Astrocyte (in vitro differentiated cells and primary cell): ENCODE data around the gene RPAP3. TPM values are rescaled to one million over a fixed set of nuclear protein-coding genes. Genes with fewer than 3 reads are reported as not detected.

ENCODE experiments used
- DNase-seq: peaks from one replicate; pipeline ENCODE4 v3.0.0-alpha.2; 2010; ENCODE audit warnings: low read depth
- FAIRE-seq: peaks from 2 replicates; lab custom pipeline; 2011; peaks lifted over from hg19 to GRCh38; lab: Jason Lieb, UNC
- H2AFZ ChIP-seq: 2 replicates; pipeline ENCODE4 v1.6.0; 2012; ENCODE audit warnings: low read depth, low read length, inconsistent platforms
- H3K27ac ChIP-seq: 2 replicates; pipeline ENCODE4 v1.5.1; 2011; ENCODE audit warnings: low read depth, low read length, inconsistent platforms
- H3K27me3 ChIP-seq: 2 replicates; pipeline ENCODE4 v1.6.0; 2011; ENCODE audit warnings: low read length, inconsistent platforms; ENCODE audit not compliant: insufficient read depth
- H3K36me3 ChIP-seq: 2 replicates; pipeline ENCODE4 v1.5.1; 2011; ENCODE audit warnings: low read length, inconsistent platforms; ENCODE audit not compliant: insufficient read depth
- H3K4me1 ChIP-seq: 2 replicates; pipeline ENCODE4 v1.5.1; 2011; ENCODE audit warnings: low read length, inconsistent platforms; ENCODE audit not compliant: insufficient read depth
- H3K4me2 ChIP-seq: 2 replicates; pipeline ENCODE4 v1.6.0; 2012; ENCODE audit warnings: low read length, inconsistent platforms
- H3K4me3 ChIP-seq: 2 replicates; pipeline ENCODE4 v1.5.1; 2011; ENCODE audit warnings: low read depth, mild to moderate bottlenecking, low read length, inconsistent platforms; ENCODE audit not compliant: insufficient read depth
- H3K79me2 ChIP-seq: 2 replicates; pipeline ENCODE4 v1.6.0; 2012; ENCODE audit warnings: mild to moderate bottlenecking, low read length, inconsistent platforms; ENCODE audit not compliant: insufficient read depth
- H3K9ac ChIP-seq: 2 replicates; pipeline ENCODE4 v1.6.0; 2012; ENCODE audit warnings: mild to moderate bottlenecking, low read length, inconsistent platforms
- H3K9me3 ChIP-seq: 2 replicates; pipeline ENCODE4 v1.5.1; 2012; ENCODE audit warnings: low read depth, mild to moderate bottlenecking, low read length, inconsistent platforms; ENCODE audit not compliant: insufficient read depth
- H4K20me1 ChIP-seq: 2 replicates; pipeline ENCODE4 v1.6.0; 2012; ENCODE audit warnings: low read length, inconsistent platforms; ENCODE audit not compliant: insufficient read depth
- H3K27ac Mint-ChIP-seq: one replicate; pipeline ENCODE4 v1.8.0; 2021; ENCODE audit warnings: mild to moderate bottlenecking, mixed read lengths; ENCODE audit not compliant: unreplicated experiment
- H3K27me3 Mint-ChIP-seq: one replicate; pipeline ENCODE4 v1.8.0; 2021; ENCODE audit warnings: low read depth, mixed read lengths; ENCODE audit not compliant: unreplicated experiment
- H3K36me3 Mint-ChIP-seq: one replicate; pipeline ENCODE4 v1.8.0; 2021; ENCODE audit warnings: low read depth, mixed read lengths; ENCODE audit not compliant: unreplicated experiment
- H3K4me1 Mint-ChIP-seq: one replicate; pipeline ENCODE4 v1.8.0; 2021; ENCODE audit warnings: low read depth, mixed read lengths; ENCODE audit not compliant: unreplicated experiment
- H3K4me3 Mint-ChIP-seq: one replicate; pipeline ENCODE4 v1.8.0; 2021; ENCODE audit warnings: mild to moderate bottlenecking, moderate library complexity, mixed read lengths; ENCODE audit not compliant: unreplicated experiment
- H3K9me3 Mint-ChIP-seq: one replicate; pipeline ENCODE4 v1.8.0; 2021; ENCODE audit warnings: mild to moderate bottlenecking, mixed read lengths; ENCODE audit not compliant: unreplicated experiment
- EZH2 ChIP-seq: IDR thresholded peaks from 2 replicates; pipeline ENCODE4 v1.6.1; 2012; ENCODE audit warnings: mild to moderate bottlenecking, low read length, inconsistent platforms; ENCODE audit not compliant: insufficient read depth
- total RNA-seq: library from RNA; stranded (reverse); gene quantifications from 2 replicates; pipeline ENCODE4 v1.2.1, GENCODE V29; 2021
- TF ChIP-seq, protein P1 (sequence below): IDR thresholded peaks from 2 replicates; pipeline ENCODE4 v1.5.1; 2011; ENCODE audit warnings: low read depth, mild to moderate bottlenecking, inconsistent platforms, low read length, moderate library complexity; ENCODE audit not compliant: insufficient read depth

RPAP3 gene
- total RNA-seq, 1 donor from 2014 or later = 39.2 TPM

DNA sequence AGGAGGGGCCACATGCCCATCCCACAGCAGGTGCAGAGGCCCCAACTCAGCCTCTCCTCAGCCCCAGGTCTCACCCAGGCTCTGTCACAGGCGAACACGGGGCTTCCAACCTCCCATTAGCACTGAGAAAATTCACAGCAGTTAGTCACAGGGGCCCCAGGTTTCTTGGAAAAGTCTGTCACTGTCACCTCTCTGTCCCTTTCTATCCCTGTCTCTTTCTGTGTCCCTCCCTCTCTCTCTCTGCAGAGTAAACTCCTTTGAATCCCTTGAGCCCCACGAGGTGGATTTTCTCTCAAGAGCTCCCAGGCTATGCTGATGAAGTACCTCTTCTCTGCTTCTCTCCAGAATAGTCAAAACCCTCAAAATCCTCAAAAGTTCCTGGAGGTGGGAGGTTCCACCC lies 33.5 kb upstream of the RPAP3 start:
- H3K36me3 ChIP-seq = no peaks in the 10 kb centered on the region
- Mint-ChIP-seq H3K36me3 (peaks cover 8% of the 10 kb centered on the region), H3K9me3 (no peaks in the 10 kb centered on the region), H3K4me1 (peaks cover 13% of the 10 kb centered on the region), H3K4me3 (no peak overlapping the region), H3K27me3 (peaks cover 28% of the 10 kb centered on the region), H3K27ac (no peak overlapping the region)
- H3K9ac ChIP-seq = no peak overlapping the region
- DNase-seq (no peak), FAIRE-seq (no peak)
- TF ChIP-seq, protein P1, sequence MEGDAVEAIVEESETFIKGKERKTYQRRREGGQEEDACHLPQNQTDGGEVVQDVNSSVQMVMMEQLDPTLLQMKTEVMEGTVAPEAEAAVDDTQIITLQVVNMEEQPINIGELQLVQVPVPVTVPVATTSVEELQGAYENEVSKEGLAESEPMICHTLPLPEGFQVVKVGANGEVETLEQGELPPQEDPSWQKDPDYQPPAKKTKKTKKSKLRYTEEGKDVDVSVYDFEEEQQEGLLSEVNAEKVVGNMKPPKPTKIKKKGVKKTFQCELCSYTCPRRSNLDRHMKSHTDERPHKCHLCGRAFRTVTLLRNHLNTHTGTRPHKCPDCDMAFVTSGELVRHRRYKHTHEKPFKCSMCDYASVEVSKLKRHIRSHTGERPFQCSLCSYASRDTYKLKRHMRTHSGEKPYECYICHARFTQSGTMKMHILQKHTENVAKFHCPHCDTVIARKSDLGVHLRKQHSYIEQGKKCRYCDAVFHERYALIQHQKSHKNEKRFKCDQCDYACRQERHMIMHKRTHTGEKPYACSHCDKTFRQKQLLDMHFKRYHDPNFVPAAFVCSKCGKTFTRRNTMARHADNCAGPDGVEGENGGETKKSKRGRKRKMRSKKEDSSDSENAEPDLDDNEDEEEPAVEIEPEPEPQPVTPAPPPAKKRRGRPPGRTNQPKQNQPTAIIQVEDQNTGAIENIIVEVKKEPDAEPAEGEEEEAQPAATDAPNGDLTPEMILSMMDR = no peak
- no peak for TF ChIP-seq EZH2
- H3K4me3 ChIP-seq = no peak overlapping the region
- H2AFZ ChIP-seq = no peak overlapping the region
- H3K4me1 ChIP-seq = peaks cover 16% of the 10 kb centered on the region
- peaks cover 9% of the 10 kb centered on the region for H3K27me3 ChIP-seq
- H3K27ac ChIP-seq = no peak overlapping the region
- H4K20me1 ChIP-seq = no peaks in the 10 kb centered on the region
- H3K9me3 ChIP-seq = no peaks in the 10 kb centered on the region
- no peaks in the 10 kb centered on the region for H3K79me2 ChIP-seq
- no peak overlapping the region for H3K4me2 ChIP-seq

DNA sequence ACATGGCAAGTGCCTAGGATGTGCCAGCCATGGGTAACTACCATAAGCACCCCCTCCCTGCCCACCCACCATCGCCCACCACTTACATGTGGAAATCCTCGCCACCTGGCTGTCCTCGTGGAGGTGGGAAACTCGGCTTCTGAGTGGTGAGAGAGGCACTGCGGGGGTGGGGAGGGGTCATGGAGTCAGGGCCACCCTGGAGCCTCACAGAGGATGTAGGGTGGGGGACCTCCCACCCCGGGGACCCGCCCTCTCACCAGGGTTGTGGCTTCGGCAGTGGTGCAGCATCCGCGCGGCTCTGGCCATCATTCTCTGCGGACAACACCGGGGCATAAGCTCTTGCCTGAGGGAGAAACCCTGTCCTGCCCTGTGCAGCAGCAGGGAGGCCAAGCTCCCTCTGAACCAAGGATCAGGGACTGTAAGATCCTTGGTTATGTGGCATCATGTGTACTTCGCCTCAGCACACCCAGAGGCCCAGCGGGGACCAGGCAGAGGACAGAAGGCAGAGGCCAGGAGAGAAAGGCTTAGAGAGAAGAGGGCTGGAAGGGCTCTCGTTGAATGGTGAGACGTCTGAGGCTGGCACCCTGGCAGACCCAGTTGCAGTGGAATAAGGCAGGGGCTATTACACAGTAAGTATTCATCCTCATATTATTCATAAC lies 32.2 kb upstream of the RPAP3 start:
- Histone ChIP-seq H3K27ac (no peak overlapping the region), H4K20me1 (no peaks in the 10 kb centered on the region)

More for the DNA sequence above, 32.2 kb upstream of the RPAP3 start:
- Mint-ChIP-seq H3K4me3 (no peak overlapping the region), H3K36me3 (peaks cover 8% of the 10 kb centered on the region), H3K9me3 (peaks cover 1% of the 10 kb centered on the region), H3K4me1 (peaks cover 13% of the 10 kb centered on the region), H3K27me3 (peaks cover 21% of the 10 kb centered on the region), H3K27ac (no peak overlapping the region)
- H3K4me2 ChIP-seq = no peak overlapping the region
- H3K79me2 ChIP-seq = no peaks in the 10 kb centered on the region
- H3K4me3 ChIP-seq = no peak overlapping the region
- H3K9ac ChIP-seq = no peak overlapping the region
- DNase-seq (no peak), FAIRE-seq (no peak)
- TF ChIP-seq, protein P1 = no peak
- TF ChIP-seq EZH2 = no peak
- H3K27me3 ChIP-seq = peaks cover 2% of the 10 kb centered on the region
- H2AFZ ChIP-seq = no peak overlapping the region
- H3K4me1 ChIP-seq = peaks cover 16% of the 10 kb centered on the region
- H3K36me3 ChIP-seq = no peaks in the 10 kb centered on the region
- H3K9me3 ChIP-seq = no peaks in the 10 kb centered on the region
